RCC 7860 (cell line): ENCODE results near the gene AMZ1.

ENCODE experiments used
- DNase-seq: peaks from one replicate; pipeline ENCODE4 v3.0.0-alpha.2; 2015; ENCODE audit warnings: low spot score
- FAIRE-seq: peaks from 2 replicates; lab custom pipeline; 2012; peaks lifted over from hg19 to GRCh38; lab: Jason Lieb, UNC

The AMZ1 gene

DNA sequence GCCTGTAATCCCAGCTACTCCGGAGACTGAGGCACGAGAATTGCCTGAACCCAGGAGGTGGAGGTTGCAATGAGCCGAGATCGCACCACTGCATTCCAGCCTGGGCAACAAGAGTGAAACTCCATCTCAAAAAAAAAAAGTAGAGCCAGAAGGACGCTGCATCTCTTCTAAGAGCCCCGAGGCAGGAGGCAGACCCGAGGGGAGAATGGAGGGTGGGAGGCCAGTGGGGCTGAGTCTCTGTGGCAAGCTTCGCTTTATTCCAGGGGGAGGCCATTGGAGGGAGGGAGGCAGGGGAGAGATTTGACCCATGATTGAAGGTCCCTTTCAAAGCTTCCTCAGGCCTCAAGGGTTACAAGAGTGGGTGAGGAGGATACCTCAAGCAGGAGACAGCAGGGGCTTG, 37.6 kb upstream of the AMZ1 start:
- FAIRE-seq (no peak), DNase-seq (no peak)

- DNase-seq = no peak
- FAIRE-seq = no peak
Observed at GRCh38 chr7:2651336-2651735, 36.7 kb upstream of the AMZ1 start.

DNA sequence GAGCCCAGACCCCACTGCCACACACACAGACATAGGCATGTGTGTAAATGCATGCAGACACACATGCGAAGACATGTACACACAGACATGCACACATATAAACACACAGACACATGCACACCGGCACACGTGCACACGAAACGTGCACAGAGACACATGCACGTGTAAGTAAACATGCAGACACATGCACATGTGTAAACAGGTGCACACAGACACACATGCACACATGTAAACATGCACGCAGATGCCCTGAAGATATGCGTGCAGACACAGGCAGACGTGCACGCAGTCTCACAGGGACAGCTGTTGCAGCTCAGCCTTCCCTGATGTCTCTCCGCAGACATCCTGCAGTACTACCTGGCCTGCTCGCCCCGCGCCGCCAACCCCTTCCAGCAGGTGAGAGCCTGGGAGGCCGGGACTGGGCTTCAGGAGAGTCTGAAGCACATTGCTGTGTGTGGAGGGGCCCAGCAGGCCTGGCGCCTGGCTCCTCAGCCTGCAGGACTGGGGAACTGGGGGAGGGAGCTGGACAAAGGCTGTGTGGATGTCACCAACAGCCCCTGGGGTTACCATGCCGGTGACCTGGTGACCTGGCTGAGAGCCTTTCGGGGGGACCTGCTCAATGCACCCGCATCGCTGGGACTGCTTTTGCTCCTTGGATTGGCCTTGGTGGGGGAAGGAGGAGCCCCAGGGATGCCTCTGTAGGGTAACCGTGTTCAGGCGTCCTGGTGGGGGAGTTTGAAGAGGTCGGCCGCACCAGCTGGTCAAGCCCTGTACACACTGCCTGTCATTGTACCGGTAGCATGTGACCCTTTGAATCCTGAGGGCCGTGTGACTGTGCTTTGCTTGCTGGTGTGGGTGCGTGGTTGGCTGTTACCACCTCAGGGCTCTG, 35.9 kb upstream of the AMZ1 start:
- DNase-seq (no peak), FAIRE-seq (no peak)

DNA sequence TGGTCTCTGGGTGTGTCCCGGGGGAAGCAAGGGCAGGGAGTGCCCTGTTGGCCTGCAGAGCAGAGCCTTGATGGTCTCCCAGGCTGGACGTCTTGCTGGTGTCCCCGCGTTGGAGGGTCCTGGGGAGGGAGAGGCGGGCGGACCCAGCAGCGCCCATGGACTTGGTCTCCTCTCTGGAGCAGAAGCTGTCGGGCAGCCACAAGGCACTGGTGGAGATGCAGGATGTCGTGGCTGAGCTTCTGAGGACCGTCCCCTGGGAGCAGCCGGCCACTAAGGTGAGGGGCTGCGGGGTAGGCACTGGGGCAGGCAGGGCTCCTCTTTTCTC, 35.3 kb upstream of the AMZ1 start:
- FAIRE-seq = no peak
- DNase-seq = no peak

DNA sequence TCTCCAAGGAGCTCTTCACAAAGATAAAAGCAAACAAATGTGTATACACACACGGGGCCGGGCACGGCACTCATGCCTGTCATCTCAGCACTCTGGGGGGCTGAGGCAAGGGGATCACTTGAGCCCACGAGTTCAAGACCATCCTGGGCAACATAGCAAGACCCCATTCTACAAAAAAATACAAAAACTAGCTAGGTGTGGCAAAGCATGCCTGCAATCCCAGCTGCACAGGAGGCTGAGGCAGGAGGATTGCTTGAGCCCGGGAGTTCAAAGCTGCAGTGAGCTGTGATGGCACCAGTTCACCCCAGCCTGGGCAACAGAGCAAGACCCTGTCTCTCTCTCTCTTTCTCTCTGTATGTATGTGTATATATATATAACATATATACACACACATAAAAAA, 33.9 kb upstream of the AMZ1 start:
- DNase-seq (no peak), FAIRE-seq (no peak)

GRCh38 chr7:2655870-2656614, 32.0 kb upstream of the AMZ1 start:
- no peak for DNase-seq
- FAIRE-seq = no peak

DNA sequence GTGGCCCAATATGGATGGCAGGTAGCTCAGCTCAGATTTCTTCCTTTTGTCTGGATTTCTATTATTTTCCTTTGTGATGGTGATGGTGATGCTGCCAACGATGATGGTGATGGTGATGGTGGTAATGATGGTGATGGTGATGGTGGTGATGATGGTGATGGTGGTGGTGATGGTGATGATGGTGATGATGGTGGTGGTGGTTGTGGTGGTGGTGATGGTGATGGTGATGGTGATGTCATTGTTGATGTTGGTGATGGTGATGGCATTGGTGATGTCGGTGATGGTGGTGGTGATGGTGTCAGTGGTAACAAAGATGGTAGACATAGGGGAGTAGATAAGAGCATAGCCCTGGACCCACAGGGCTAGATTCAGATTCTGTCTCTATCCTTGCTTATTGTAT, 30.8 kb upstream of the AMZ1 start:
- no peak for FAIRE-seq

DNA sequence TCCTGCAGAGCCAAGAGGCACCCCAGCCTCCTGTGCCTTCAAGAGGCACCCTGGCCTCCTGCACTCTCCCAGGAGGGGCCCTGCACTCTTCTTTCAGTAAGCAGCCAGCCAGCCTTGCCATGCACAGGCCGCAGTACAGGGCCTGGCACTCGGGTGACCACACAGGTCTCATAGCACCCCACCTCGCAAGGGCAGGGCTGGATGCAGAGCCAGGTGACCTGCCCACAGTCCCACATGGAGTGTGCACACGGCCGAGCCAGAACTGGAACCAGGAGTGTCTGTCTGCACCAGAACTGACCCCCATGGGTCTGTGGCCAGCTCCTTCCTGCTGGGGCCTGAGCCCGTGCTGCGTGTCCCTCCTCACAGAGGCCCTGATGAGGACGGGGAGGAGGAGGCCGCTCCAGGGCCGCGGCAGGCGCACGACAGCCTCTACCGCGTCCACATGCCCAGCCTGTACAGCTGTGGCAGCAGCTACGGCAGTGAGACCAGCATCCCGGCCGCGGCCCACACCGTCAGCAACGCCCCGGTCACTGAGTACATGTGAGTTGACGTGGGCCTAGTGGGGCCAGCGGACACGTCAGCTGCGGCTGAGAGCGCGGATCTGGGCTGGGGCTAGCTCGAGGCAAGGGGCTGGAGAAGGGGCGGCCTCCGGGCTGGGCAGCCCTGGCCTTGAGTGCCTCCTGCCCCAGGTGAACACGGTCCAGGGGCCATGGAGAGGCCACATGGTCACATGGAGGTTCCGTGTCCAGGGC, 29.9 kb upstream of the AMZ1 start:
- no peak for FAIRE-seq
- no peak for DNase-seq

More for the DNA sequence above, 30.8 kb upstream of the AMZ1 start:
- DNase-seq = no peak

DNA sequence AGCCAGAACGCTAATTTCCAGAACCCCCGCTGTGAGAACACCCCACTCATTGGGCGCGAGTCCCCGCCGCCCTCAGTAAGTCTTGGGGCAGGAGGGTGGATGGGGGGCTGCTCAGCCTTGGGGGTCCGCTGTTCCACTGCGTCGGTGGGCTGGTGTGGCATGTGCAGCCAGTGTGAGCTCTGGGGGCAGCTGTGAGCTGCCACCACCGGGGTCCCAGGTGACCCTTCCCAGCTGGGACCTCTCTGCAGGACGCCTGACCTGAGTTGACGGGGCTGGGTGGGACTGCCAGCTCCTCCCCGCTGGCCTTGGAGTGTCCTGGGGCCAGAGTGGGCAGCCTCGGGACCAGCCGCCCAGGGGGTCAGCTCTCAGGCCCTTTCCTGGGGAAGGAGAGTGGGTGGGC, 29.1 kb upstream of the AMZ1 start:
- no peak for FAIRE-seq
- no peak for DNase-seq

DNA sequence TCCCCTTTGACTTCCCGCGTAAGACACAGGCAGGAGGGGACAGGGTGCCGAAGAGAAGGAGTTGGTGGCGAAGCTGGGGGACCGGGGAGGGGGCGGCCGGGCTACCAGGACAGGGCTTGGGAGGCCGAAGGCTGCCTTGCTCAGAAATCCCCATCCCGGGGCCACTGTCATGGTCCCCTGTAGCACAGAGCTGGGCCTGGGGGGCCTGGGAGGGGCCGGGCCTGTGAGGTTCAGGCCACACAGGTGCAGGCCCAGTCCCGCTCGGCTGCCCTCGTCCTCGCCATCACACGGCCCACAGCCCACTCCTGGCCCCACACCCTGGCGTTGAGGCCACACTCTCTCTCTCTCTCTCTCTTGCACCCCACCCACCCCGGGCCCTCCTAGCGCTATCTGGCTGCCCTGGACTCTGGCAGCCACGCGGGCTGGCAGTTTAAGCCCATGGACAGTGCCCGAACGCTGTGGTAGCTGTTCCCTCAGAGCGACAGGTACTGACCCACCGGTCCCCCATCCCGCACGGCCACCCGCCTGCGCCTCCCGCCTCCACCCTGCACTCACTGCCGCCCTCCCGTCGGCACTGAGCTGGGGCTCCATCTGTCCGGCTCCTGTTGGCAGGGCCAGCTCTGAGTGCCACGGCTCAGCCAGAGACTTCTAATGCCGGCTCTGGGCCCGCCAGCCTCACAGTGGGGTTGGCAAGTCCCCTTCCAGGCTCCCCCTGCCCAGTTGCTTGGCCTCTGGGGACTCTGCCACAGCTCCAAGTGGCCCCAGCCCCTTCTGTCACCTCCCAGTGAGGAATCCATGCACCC, 28.2 kb upstream of the AMZ1 start:
- DNase-seq = no peak
- no peak for FAIRE-seq

DNA sequence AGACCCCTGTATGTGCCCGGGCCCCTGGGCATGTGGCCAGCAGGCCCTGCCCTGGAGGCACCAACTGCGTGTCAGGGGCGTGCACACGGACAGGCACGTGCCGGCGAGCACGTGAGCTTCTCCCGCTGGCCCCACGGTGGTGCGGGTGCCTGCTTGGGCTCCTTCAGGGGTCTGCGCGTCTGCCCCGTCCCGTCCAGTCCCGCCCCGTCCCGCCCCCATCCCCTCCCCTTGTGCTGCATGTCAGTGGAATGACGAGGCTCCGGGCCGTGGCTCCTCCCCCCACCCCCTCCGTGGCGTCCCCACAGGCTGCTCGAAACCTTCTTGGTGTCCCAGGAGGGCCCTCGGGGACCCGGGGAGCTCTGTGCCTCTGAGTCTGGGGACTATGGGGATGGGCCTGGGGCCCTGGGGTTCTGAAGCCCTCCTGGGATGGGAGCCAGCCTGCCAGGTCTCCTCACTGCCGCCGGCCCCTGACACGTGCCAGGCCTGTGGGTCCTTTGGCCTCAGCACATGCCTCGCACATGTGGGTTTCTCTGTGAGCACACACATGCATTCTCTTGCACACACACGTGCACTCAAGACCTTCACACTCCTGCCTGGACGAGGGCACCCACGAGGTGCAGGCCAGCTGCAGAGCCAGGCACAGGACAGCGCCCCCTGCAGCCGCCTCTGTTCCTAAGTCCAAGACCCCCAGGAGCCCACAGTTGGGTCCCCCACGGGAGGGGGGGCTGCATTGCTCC, 27.5 kb upstream of the AMZ1 start:
- DNase-seq (no peak), FAIRE-seq (no peak)

DNA sequence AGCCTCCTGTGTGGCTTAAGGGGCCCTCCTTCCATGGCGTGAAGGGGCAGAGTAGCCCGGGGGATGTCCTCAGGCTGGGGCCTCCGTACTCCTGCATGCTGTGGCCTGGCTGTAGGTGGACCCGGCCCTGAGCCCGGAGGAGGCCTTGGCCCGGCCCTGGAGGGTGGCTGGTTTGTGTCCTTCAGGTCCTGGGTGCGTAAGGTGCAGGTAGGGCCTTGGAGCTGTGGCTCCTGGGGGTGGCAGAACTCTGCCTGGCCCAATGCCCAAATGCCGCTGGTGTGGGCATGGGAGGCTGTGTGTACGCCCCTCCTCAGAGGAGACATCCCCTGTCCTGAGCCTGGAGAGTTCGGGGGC, 26.9 kb upstream of the AMZ1 start:
- DNase-seq (no peak), FAIRE-seq (no peak)

DNA sequence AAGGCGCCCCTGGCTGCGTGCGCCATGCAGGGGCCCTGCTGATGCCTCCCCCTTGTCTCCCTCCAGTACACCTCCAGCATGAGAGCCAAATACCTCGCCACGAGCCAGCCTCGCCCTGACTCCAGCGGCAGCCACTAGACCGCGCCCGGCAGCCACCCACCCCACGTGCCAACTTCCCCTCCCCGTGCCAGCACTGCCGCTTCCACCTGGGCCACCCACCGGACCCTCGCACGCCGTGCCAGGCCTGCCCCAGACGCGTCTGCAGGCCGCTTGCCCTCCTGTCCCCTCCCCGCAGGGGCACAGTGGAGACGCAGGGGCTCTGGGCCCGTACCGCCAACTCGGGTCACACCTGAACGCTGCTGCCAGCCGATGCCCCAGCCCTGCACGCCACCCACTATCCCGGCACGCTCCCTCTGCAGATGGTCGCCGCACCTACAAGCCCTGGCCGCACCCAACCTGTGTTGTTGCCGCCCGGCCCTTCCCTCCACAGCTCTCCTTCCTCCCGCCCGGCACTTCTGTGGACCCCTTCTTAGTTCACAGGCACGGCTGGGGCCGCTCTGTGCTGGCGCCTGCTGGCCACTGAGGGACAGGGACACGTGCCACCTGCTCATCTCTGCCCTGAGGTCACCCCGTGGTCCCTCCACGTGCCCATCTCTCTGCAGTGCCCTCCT, 26.3 kb upstream of the AMZ1 start:
- no peak for FAIRE-seq
- DNase-seq = no peak

GRCh38 chr7:2662273-2663120, 25.5 kb upstream of the AMZ1 start:
- FAIRE-seq = no peak
- DNase-seq = no peak

DNA sequence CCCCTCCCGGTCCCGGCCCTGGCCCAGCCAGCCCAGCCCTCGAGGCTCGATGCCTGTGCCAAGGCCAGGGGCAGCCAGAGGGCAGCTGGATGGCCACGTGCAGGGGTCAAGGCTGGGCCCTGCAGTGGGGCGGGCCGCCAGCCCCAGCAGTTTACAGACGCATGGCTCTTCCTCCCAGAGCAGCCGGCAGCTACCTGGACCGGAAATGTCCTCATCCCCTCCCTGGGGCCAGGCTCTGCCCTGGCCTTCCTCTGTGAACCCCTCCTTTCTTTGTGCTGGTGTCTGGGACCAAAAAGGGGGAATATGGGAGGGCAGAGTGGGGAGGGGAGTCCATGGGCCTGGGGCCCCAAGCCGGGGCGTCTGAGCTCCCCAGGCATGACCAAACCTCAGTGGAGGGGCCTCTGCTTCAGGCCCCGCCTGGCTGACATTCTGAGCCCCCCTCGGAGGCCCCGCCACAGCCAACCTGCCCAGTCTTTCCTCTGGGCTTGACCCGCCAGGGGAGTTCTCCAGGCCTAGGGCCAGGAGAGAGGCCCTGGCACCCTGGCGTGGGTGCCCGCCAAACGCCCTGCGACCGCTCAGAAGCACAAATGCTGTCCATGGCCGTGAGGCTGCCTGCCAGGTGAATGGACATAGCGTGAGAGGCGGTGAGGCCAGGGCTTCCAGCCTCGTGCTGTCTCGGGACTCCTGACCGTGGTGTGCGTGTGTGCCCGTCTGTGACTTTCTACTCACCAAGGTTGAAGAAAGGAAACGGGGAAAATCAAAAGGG, 24.7 kb upstream of the AMZ1 start:
- FAIRE-seq = no peak
- DNase-seq = no peak

GRCh38 chr7:2663960-2664359, 24.0 kb upstream of the AMZ1 start:
- DNase-seq = no peak
- FAIRE-seq = no peak

DNA sequence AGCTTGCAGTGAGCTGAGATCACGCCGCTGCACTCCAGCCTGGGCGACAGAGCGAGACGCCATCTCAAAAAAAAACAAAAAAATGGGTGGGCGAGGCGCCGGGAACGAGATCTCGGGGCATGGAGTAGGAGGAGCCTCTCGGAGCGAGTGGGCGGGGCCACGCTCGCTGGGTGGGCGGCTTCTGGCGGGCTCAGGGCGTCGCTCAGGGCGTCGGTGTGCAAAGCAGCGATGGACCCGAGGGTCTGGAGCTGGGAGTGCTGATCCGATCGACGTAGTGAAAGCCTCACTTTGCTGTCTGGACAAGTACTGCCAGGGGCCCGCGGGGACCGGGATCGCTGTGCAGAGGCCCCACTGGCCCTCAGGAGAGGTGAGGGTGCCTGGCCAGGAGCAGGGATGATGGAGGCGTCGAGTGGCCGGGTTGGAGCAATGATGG, 22.6 kb upstream of the AMZ1 start:
- FAIRE-seq = no peak
- no peak for DNase-seq

GRCh38 chr7:2666155-2666554, 21.8 kb upstream of the AMZ1 start:
- FAIRE-seq (no peak), DNase-seq (no peak)
